SH-SY5Y (cell line): ENCODE results near the gene F2RL3.

Experiments
- GATA2 ChIP-seq: IDR thresholded peaks from 2 replicates; pipeline ENCODE4 v1.6.1; 2011; ENCODE audit warnings: mild to moderate bottlenecking, low read depth, low read length
- GATA3 ChIP-seq: IDR thresholded peaks from 2 replicates; pipeline ENCODE4 v1.6.1; 2011; ENCODE audit warnings: low read depth, mild to moderate bottlenecking, low read length, moderate library complexity

- TF ChIP-seq GATA3 (no peak), GATA2 (no peak)
Measured at GRCh38 chr19:16922949-16923348, 34.1 kb downstream of the F2RL3 start.
